ENCODE measurements around the gene HEMK1.

The HEMK1 gene

GRCh38 chr3:50568947-50569749 is at the start of gene HEMK1:
TSS of gene HEMK1 (plus strand) at chr3:50569522. CDS start at chr3:50571105, 1,583 bp downstream.
- DNase-seq, result peak; percentile 96

GRCh38 chr3:50520849-50521248 is 48.5 kb upstream of the HEMK1 start:
- no peak for DNase-seq

- DNase-seq, result no peak
These were observed 47.8 kb upstream of the HEMK1 start for GRCh38 chr3:50521572-50521971.

GRCh38 chr3:50523279-50523811 is 46.0 kb upstream of the HEMK1 start:
- no peak for DNase-seq

GRCh38 chr3:50524746-50525145 is 44.6 kb upstream of the HEMK1 start:
- DNase-seq, result no peak

- no peak for DNase-seq
These were observed 44.0 kb upstream of the HEMK1 start for GRCh38 chr3:50525191-50525910.

- peak; percentile 43 for DNase-seq
These were observed 43.3 kb upstream of the HEMK1 start for GRCh38 chr3:50525987-50526386.

DNA sequence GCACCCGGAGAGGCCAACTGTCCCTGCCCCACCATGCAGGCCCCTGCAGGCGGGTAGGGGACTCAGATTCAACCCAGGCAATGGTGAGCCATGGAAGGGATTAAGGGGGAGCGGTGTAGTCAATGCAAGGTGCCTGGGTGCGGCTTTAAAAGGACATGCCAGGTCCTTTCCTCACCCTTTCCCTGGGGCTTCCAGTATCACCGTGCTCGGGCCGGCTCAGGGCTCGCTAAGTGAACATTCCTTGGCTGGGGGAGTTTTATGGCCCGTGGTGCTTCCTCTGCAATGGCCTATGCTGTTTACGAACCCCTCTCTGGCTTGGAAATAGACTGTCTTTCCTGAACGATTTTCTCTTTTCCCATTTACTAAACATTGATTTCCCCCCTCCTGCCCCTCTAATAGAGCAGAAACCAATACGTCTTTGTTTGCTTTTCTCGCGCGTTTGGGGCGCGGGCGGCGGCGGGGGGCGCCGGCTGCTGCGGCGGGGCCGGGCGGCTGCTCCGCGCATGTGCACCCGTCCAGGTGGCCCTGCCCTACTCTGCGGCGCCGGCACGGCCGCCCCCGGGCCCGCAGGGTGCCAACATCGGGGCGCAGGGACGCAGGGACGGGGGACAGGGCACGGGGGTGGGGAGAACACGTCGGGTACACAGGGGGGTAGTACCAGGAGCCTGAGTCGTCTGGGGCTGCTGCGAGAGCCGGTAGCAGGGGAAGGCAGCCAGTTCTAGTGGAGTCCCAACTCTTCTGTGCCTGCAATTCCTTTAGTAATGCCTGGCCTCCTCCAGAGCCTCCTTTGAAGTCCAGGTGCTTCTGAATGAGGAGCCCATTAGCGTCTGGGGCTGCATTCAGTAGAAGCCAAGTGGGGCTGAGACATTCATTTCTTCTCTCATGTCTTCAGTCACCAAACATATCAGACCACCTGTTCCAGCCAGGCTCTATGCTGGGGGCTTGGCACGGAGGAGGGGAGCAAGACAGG is 39.0 kb upstream of the HEMK1 start:
- no peak for DNase-seq

- DNase-seq, result no peak
These were observed 38.1 kb upstream of the HEMK1 start for GRCh38 chr3:50531201-50531600.

DNA sequence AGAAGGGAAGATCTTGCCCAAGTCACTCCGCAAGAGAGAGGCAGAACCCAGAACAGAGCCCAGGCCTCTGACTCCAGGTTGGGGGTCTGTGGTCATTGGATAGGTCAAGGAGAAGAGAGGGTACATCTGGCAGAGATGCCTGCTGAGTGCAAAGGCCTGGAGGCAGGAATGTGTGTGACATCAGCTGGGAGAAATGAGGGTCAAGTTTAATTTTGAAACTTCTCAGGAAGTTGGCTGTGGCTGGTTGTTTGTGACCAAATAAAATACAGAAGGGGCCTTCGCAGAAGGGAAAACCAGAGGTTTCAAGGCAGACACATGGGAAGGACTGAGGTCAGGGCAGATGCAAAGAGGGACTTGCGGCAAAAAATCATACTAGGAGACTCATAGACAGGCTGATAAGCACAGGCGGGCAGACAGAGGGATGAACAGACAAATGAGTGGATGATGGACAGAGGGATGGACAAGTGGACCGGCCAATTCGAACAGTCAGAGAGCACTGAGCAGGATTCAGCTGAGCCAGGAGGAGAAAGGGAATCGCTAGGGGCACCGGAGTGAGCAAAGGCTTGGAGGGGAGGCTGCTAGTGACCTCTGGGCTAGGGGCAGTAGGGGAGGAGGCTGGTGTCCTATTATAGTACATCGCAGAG is 37.1 kb upstream of the HEMK1 start:
- DNase-seq, result no peak

- DNase-seq, result no peak
These were observed 36.0 kb upstream of the HEMK1 start for GRCh38 chr3:50533316-50533715.

DNA sequence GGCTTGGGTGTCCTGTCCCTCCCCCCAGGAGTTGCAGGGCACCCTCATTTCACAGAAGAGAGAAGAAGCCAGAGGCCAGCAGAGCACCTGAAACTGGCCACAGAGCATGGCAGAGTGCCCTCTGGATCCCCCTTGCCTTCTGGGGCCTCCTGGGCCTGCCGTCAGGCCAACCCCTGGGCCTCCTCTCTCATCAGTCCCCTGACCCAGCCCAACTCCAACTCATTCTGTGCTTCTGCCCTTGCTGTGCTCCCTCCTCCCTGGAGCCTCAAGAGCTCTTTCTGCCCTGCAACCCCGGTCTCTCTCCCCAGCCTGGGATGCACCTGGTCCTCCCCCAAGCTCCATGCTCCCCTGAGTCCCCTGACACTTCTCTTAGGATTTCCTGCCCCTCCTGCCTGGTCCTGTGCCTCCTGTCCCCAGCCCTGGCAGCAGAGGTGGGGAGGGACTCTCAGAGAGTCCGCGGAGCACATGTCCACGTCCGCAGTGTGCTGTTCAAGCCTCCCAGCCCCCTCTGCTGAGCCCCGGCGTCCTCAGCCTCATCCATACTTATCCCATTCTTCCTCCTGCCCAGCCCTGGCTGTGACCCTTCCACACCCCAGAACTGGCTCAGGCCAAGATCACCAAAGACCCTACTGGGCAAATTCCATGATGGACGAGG is 35.4 kb upstream of the HEMK1 start:
- no peak for DNase-seq

DNA sequence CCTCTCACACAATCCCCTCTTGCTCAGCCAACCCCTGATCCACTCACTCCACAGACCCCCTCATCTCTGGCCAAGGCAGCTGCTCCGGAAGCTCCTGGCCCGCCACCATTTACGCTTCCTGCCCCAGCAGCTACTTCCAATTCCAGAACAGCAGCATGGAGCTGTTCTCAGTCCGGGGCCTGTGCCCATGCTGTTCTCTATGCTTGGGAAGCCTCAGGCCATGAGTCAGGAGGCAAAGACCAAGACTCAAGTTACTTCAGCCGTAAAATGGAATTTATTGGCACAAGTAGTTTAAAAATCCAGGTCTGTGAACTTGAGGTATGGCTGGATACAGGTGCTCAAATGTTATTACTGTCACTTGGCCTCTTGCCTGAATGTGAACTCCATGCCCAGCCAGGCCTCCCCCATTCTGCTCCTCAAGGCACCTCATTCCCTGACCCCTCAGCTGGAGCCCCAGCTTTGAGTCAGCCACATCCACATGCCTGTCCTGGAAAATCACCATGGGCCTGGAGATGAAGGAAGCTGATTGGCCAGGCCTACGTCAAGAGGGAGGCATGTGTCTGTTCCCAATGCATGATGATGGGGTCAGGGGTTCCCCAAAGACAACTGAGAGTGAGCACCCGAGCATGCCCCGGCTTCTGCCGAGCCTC is 34.5 kb upstream of the HEMK1 start:
- peak; percentile 46 for DNase-seq

- peak; percentile 20 for DNase-seq
These were observed 32.7 kb upstream of the HEMK1 start for GRCh38 chr3:50536471-50537180.

DNA sequence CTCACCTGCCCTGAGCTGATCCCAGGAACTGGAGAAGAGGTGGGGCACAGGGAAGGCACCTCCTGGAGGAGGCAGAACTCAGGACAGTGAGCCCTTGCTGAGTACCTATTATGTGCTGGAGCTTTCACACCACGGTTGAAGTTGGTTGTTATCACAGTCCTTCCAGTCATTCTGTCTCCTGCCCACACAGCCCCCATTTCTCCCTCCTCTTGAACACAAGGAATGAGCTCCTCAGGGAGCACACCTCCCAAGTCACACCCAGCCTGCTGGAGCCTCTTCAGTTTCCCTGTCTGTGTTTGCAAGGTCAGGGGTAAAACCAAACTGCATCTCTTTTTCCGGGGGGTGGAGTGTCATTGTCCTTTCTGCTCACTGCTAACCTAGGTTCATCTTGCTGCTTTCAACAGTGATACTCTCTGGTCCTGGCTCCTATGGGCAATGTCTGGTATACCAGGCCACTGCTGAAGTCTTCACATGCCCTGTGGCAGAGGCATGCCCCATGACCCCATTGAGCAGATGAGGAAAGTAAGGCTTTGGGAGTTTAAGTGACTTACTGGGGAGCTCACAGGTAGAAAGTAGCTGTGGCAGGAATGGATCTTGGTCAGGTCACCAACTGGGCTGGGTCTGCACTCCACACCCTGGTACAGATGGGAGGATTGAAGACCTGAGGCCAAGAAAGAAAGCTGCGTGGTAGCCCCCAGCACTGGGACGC is 31.7 kb upstream of the HEMK1 start:
- no peak for DNase-seq

DNA sequence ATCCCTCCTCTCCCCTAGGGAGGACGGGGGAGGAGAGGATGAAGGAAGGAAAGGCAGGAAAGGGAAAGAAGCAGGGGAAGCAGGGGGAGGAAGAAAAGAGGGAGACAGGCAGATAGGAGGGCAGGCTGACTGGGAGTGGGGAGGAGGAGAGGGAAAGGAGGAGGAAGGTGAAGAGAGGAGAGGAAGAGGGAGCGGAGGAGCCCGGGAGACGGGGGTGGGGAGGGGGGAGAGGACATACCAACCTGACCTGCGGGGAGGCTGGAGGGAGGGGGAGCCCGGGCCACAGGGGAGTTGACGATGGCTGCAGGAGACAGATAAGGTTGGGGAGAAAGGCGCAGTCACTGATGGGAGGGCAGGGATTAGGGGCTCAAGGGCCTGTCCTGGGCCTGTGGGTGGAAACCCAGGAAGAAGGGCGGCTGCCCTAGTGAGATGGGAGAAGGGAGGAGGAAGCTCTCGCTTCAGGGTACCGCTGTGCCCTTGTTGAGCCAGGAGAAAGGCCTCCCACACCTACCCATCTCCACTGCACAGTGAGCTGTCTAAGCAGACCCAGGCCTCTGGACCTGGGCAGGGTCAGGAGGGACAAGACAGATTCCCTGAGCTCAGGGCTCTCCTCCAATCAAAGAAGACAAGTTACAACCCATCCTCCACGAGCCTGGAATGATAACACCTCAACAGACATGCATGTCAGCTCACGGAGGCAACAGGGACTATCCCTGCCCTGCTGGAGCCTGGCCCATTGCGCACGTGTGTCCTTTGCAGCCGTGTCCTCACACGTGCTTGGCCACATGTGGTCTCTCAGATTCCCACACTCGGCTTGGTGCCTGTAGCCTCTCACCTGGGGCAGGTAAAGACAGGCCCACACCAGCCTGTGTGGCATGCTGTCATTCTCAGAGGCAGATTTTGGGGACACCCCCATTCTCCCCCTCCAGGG is 29.7 kb upstream of the HEMK1 start:
- DNase-seq, result no peak

- DNase-seq, result peak; percentile 19
These were observed 26.9 kb upstream of the HEMK1 start for GRCh38 chr3:50542177-50543034.

- no peak for DNase-seq
These were observed 23.5 kb upstream of the HEMK1 start for GRCh38 chr3:50545781-50546180.

All from HCEC 1CT (cell line).